Stimulated activated CD4-positive, alpha-beta T cell treated with anti-CD3 and anti-CD28 coated beads, Interleukin-4, amount 100 ng/mL, for 4 hours (primary cell): Measurements from ENCODE around the gene FGGY.
"Not testable (repeated sequence)": the region's sequence is repeated elsewhere in the genome, so short reads cannot be mapped to it uniquely, and the experiment has no call there.

Experiments
- DNase-seq, 2 experiments: peaks; one replicate each; pipeline ENCODE4 v3.0.0-alpha.2; 2020

The FGGY gene

GRCh38 chr1:59557549-59557885 lies 260.6 kb downstream of the FGGY start:
- DNase-seq = no peak

- not testable (repeated sequence) for DNase-seq
Measured at GRCh38 chr1:59558580-59558979, 261.7 kb downstream of the FGGY start.

- no peak for DNase-seq
Measured at GRCh38 chr1:59560807-59561450, 264.0 kb downstream of the FGGY start.

GRCh38 chr1:59561796-59562195 lies 264.9 kb downstream of the FGGY start:
- no peak for DNase-seq

GRCh38 chr1:59564192-59564891 lies 267.4 kb downstream of the FGGY start:
- no peak for DNase-seq

- no peak for DNase-seq
Measured at GRCh38 chr1:59565611-59566410, 268.9 kb downstream of the FGGY start.

- no peak for DNase-seq
Measured at GRCh38 chr1:59568158-59568935, 271.5 kb downstream of the FGGY start.

- DNase-seq = no peak
Measured at GRCh38 chr1:59569198-59569597, 272.3 kb downstream of the FGGY start.

GRCh38 chr1:59570524-59570923 lies 273.6 kb downstream of the FGGY start:
- no peak for DNase-seq

GRCh38 chr1:59574085-59574484 lies 277.2 kb downstream of the FGGY start:
- no peak for DNase-seq

- DNase-seq = no peak
Measured at GRCh38 chr1:59577774-59578173, 280.9 kb downstream of the FGGY start.

- DNase-seq = no peak
Measured at GRCh38 chr1:59579222-59579621, 282.3 kb downstream of the FGGY start.

GRCh38 chr1:59580257-59580656 lies 283.4 kb downstream of the FGGY start:
- DNase-seq = no peak

GRCh38 chr1:59592410-59592809 lies 295.5 kb downstream of the FGGY start:
- DNase-seq = not testable (repeated sequence)

- no peak for DNase-seq
Measured at GRCh38 chr1:59592924-59593323, 296.0 kb downstream of the FGGY start.

GRCh38 chr1:59593798-59594790 lies 297.2 kb downstream of the FGGY start:
- DNase-seq = no peak

GRCh38 chr1:59595774-59596173 lies 298.9 kb downstream of the FGGY start:
- DNase-seq = no peak

- DNase-seq = no peak
Measured at GRCh38 chr1:59596432-59596831, 299.5 kb downstream of the FGGY start.

- DNase-seq = no peak
Measured at GRCh38 chr1:59596956-59597355, 300.1 kb downstream of the FGGY start.

- no peak for DNase-seq
Measured at GRCh38 chr1:59597420-59598119, 300.7 kb downstream of the FGGY start.

GRCh38 chr1:59598120-59598440 lies 301.2 kb downstream of the FGGY start:
- no peak for DNase-seq
